ENCODE results near the gene FGD5. TPM values are rescaled to one million over a fixed set of nuclear protein-coding genes. Genes with fewer than 3 reads are reported as not detected.

FGD5 gene
- total RNA-seq, 1 donor, result 0.18 TPM

- TF ChIP-seq CTCF (IDR thresholded peaks at IDR 0.05; ENCODE audit: insufficient read depth, low read length), result no peak
- DNase-seq (ENCODE audit: low read depth), result no peak
- no peak overlapping the region for H3K4me3 ChIP-seq (ENCODE audit: low read depth, low read length)
These were observed 23.1 kb downstream of the FGD5 start for GRCh38 chr3:14841836-14842235.

GRCh38 chr3:14842277-14842676, 23.5 kb downstream of the FGD5 start:
- no peak for TF ChIP-seq CTCF (IDR thresholded peaks at IDR 0.05; ENCODE audit: insufficient read depth, low read length)
- DNase-seq (ENCODE audit: low read depth), result no peak
- no peak overlapping the region for H3K4me3 ChIP-seq (ENCODE audit: low read depth, low read length)

GRCh38 chr3:14843321-14843720, 24.6 kb downstream of the FGD5 start:
- no peak overlapping the region for H3K4me3 ChIP-seq (ENCODE audit: low read depth, low read length)
- TF ChIP-seq CTCF (IDR thresholded peaks at IDR 0.05; ENCODE audit: insufficient read depth, low read length), result no peak
- DNase-seq (ENCODE audit: low read depth), result no peak

- no peak for TF ChIP-seq CTCF (IDR thresholded peaks at IDR 0.05; ENCODE audit: insufficient read depth, low read length)
- DNase-seq (ENCODE audit: low read depth), result no peak
- H3K4me3 ChIP-seq (ENCODE audit: low read depth, low read length), result no peak overlapping the region
These were observed 25.8 kb downstream of the FGD5 start for GRCh38 chr3:14844386-14845170.

- no peak overlapping the region for H3K4me3 ChIP-seq (ENCODE audit: low read depth, low read length)
- TF ChIP-seq CTCF (IDR thresholded peaks at IDR 0.05; ENCODE audit: insufficient read depth, low read length), result no peak
- DNase-seq (ENCODE audit: low read depth), result no peak
These were observed 26.4 kb downstream of the FGD5 start for GRCh38 chr3:14845180-14845579.

GRCh38 chr3:14845826-14846225, 27.1 kb downstream of the FGD5 start:
- TF ChIP-seq CTCF (IDR thresholded peaks at IDR 0.05; ENCODE audit: insufficient read depth, low read length), result no peak
- no peak for DNase-seq (ENCODE audit: low read depth)
- H3K4me3 ChIP-seq (ENCODE audit: low read depth, low read length), result no peak overlapping the region

Data from fibroblast of the aortic adventitia (primary cell).